GM19324 (cell line): Measurements from ENCODE around the gene RELL2.

ENCODE experiments used
- ATAC-seq: cut with Tn5 transposase; IDR thresholded peaks from one replicate; pipeline ENCODE4 v1.9.1; 2021; ENCODE audit warnings: mild to moderate bottlenecking, moderate library complexity; ENCODE audit not compliant: unreplicated experiment, low FRiP score

Gene RELL2

GRCh38 chr5:141647851-141648250, 11.1 kb downstream of the RELL2 start:
- ATAC-seq, result no peak

GRCh38 chr5:141649056-141649688, 12.4 kb downstream of the RELL2 start:
- ATAC-seq, result no peak

- ATAC-seq, result no peak
Measured at GRCh38 chr5:141649972-141650371, 13.2 kb downstream of the RELL2 start.

GRCh38 chr5:141650851-141651727, 14.3 kb downstream of the RELL2 start, which contains the start of gene FCHSD1:
Gene FCHSD1, minus strand, starts transcription at chr5:141651418. Its CDS starts 50 bp downstream, at chr5:141651368.
- ATAC-seq, result peak; percentile 97

- no peak for ATAC-seq
Measured at GRCh38 chr5:141651728-141652105, 14.9 kb downstream of the RELL2 start.

GRCh38 chr5:141654298-141654697, 17.5 kb downstream of the RELL2 start:
- no peak for ATAC-seq

GRCh38 chr5:141655020-141655419, 18.2 kb downstream of the RELL2 start:
- no peak for ATAC-seq

- ATAC-seq, result no peak
Measured at GRCh38 chr5:141656396-141656795, 19.6 kb downstream of the RELL2 start.

GRCh38 chr5:141657404-141657803, 20.6 kb downstream of the RELL2 start:
- no peak for ATAC-seq

GRCh38 chr5:141657937-141658545, 21.2 kb downstream of the RELL2 start:
- no peak for ATAC-seq

GRCh38 chr5:141662028-141662427, 25.2 kb downstream of the RELL2 start:
- ATAC-seq, result no peak

- ATAC-seq, result no peak
Measured at GRCh38 chr5:141663506-141663905, 26.7 kb downstream of the RELL2 start.

GRCh38 chr5:141664733-141665461, 28.1 kb downstream of the RELL2 start:
- peak; percentile 85 for ATAC-seq

- no peak for ATAC-seq
Measured at GRCh38 chr5:141665995-141666940, 29.5 kb downstream of the RELL2 start.

- ATAC-seq, result no peak
Measured at GRCh38 chr5:141668601-141669265, 31.9 kb downstream of the RELL2 start.

GRCh38 chr5:141669520-141669919, 32.7 kb downstream of the RELL2 start:
- no peak for ATAC-seq

- no peak for ATAC-seq
Measured at GRCh38 chr5:141672071-141672840, 35.5 kb downstream of the RELL2 start.
